GM21717 (cell line): ENCODE measurements around the gene PRRT4.

Experiments
- ATAC-seq: cut with Tn5 transposase; IDR thresholded peaks from one replicate; pipeline ENCODE4 v1.9.1; 2021; ENCODE audit warnings: mild to moderate bottlenecking, moderate library complexity; ENCODE audit not compliant: unreplicated experiment

The PRRT4 gene

GRCh38 chr7:128396357-128396756, 34.9 kb upstream of the PRRT4 start:
- ATAC-seq: no peak

GRCh38 chr7:128395748-128396147, 34.3 kb upstream of the PRRT4 start:
- ATAC-seq: no peak

- no peak for ATAC-seq
Observed at GRCh38 chr7:128394904-128395496, 33.5 kb upstream of the PRRT4 start.

GRCh38 chr7:128393526-128394330, 32.2 kb upstream of the PRRT4 start:
- ATAC-seq: no peak

- no peak for ATAC-seq
Observed at GRCh38 chr7:128392446-128393327, 31.2 kb upstream of the PRRT4 start.

- ATAC-seq: no peak
Observed at GRCh38 chr7:128391805-128392204, 30.3 kb upstream of the PRRT4 start.

GRCh38 chr7:128390871-128391565, 29.5 kb upstream of the PRRT4 start:
- no peak for ATAC-seq

GRCh38 chr7:128389618-128390329, 28.3 kb upstream of the PRRT4 start:
- no peak for ATAC-seq

- ATAC-seq: no peak
Observed at GRCh38 chr7:128389085-128389617, 27.7 kb upstream of the PRRT4 start.

GRCh38 chr7:128388145-128388485, 26.6 kb upstream of the PRRT4 start:
- no peak for ATAC-seq

GRCh38 chr7:128387216-128388144, 26.0 kb upstream of the PRRT4 start:
- no peak for ATAC-seq

- ATAC-seq: no peak
Observed at GRCh38 chr7:128385988-128386925, 24.8 kb upstream of the PRRT4 start.

- no peak for ATAC-seq
Observed at GRCh38 chr7:128384726-128385125, 23.2 kb upstream of the PRRT4 start.

GRCh38 chr7:128383776-128384175, 22.3 kb upstream of the PRRT4 start:
- ATAC-seq: no peak

- ATAC-seq: no peak
Observed at GRCh38 chr7:128381161-128381821, 19.8 kb upstream of the PRRT4 start.

- ATAC-seq: no peak
Observed at GRCh38 chr7:128380483-128381106, 19.1 kb upstream of the PRRT4 start.

- ATAC-seq: no peak
Observed at GRCh38 chr7:128379900-128380479, 18.5 kb upstream of the PRRT4 start.
